Breast epithelium (tissue), 3 donors: ENCODE measurements around the gene KMT2A.
"Not testable (repeated sequence)": the region's sequence is repeated elsewhere in the genome, so short reads cannot be mapped to it uniquely, and the experiment has no call there.

ENCODE experiments used
- POLR2A ChIP-seq: fragments of 450-650 bp; IDR thresholded peaks from one replicate; pipeline ENCODE4 v1.6.1; 2016; ENCODE audit warnings: antibody characterized with exemption, mild to moderate bottlenecking, moderate library complexity
- TF ChIP-seq, protein P1 (sequence below), 3 donors: fragments of 450-650 bp; IDR thresholded peaks; one replicate each; pipeline ENCODE4 v1.5.1; 2016 to 2017; ENCODE audit warnings: antibody characterized with exemption in 3 of 3, mild to moderate bottlenecking in 3 of 3, moderate library complexity in 3 of 3

DNA sequence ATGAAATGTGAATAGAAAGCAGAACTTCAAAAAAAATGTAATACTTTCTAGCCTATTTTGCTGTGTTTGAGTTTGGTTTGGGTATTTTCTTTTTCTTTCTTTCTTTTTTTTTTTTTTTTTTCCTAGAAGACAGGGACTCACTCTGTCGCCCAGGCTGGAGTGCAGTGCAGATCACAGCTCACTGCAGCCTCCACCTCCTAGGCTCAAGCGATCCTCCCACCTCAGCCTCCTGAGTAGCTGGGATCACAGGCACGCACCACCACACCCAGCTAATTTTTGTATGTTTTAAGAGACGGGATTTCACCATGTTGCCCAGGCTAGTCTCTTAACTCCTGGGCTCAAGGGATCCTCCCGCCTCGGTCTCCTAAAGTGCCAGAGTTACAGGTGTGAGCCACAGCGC lies 33.7 kb upstream of the KMT2A start:
- TF ChIP-seq, protein P1, sequence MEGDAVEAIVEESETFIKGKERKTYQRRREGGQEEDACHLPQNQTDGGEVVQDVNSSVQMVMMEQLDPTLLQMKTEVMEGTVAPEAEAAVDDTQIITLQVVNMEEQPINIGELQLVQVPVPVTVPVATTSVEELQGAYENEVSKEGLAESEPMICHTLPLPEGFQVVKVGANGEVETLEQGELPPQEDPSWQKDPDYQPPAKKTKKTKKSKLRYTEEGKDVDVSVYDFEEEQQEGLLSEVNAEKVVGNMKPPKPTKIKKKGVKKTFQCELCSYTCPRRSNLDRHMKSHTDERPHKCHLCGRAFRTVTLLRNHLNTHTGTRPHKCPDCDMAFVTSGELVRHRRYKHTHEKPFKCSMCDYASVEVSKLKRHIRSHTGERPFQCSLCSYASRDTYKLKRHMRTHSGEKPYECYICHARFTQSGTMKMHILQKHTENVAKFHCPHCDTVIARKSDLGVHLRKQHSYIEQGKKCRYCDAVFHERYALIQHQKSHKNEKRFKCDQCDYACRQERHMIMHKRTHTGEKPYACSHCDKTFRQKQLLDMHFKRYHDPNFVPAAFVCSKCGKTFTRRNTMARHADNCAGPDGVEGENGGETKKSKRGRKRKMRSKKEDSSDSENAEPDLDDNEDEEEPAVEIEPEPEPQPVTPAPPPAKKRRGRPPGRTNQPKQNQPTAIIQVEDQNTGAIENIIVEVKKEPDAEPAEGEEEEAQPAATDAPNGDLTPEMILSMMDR (IDR thresholded peaks at IDR 0.05): not testable (repeated sequence)
- not testable (repeated sequence) for TF ChIP-seq POLR2A
